Astrocyte (in vitro differentiated cells and primary cell): ENCODE results near the gene MYL10. TPM values are rescaled to one million over a fixed set of nuclear protein-coding genes. Genes with fewer than 3 reads are reported as not detected.

Experiments
- DNase-seq: peaks from one replicate; pipeline ENCODE4 v3.0.0-alpha.2; 2010; ENCODE audit warnings: low read depth
- FAIRE-seq: peaks from 2 replicates; lab custom pipeline; 2011; peaks lifted over from hg19 to GRCh38; lab: Jason Lieb, UNC
- H2AFZ ChIP-seq: 2 replicates; pipeline ENCODE4 v1.6.0; 2012; ENCODE audit warnings: low read depth, low read length, inconsistent platforms
- H3K27ac ChIP-seq: 2 replicates; pipeline ENCODE4 v1.5.1; 2011; ENCODE audit warnings: low read depth, low read length, inconsistent platforms
- H3K27me3 ChIP-seq: 2 replicates; pipeline ENCODE4 v1.6.0; 2011; ENCODE audit warnings: low read length, inconsistent platforms; ENCODE audit not compliant: insufficient read depth
- H3K36me3 ChIP-seq: 2 replicates; pipeline ENCODE4 v1.5.1; 2011; ENCODE audit warnings: low read length, inconsistent platforms; ENCODE audit not compliant: insufficient read depth
- H3K4me1 ChIP-seq: 2 replicates; pipeline ENCODE4 v1.5.1; 2011; ENCODE audit warnings: low read length, inconsistent platforms; ENCODE audit not compliant: insufficient read depth
- H3K4me2 ChIP-seq: 2 replicates; pipeline ENCODE4 v1.6.0; 2012; ENCODE audit warnings: low read length, inconsistent platforms
- H3K4me3 ChIP-seq: 2 replicates; pipeline ENCODE4 v1.5.1; 2011; ENCODE audit warnings: low read depth, mild to moderate bottlenecking, low read length, inconsistent platforms; ENCODE audit not compliant: insufficient read depth
- H3K79me2 ChIP-seq: 2 replicates; pipeline ENCODE4 v1.6.0; 2012; ENCODE audit warnings: mild to moderate bottlenecking, low read length, inconsistent platforms; ENCODE audit not compliant: insufficient read depth
- H3K9ac ChIP-seq: 2 replicates; pipeline ENCODE4 v1.6.0; 2012; ENCODE audit warnings: mild to moderate bottlenecking, low read length, inconsistent platforms
- H3K9me3 ChIP-seq: 2 replicates; pipeline ENCODE4 v1.5.1; 2012; ENCODE audit warnings: low read depth, mild to moderate bottlenecking, low read length, inconsistent platforms; ENCODE audit not compliant: insufficient read depth
- H4K20me1 ChIP-seq: 2 replicates; pipeline ENCODE4 v1.6.0; 2012; ENCODE audit warnings: low read length, inconsistent platforms; ENCODE audit not compliant: insufficient read depth
- H3K27ac Mint-ChIP-seq: one replicate; pipeline ENCODE4 v1.8.0; 2021; ENCODE audit warnings: mild to moderate bottlenecking, mixed read lengths; ENCODE audit not compliant: unreplicated experiment
- H3K27me3 Mint-ChIP-seq: one replicate; pipeline ENCODE4 v1.8.0; 2021; ENCODE audit warnings: low read depth, mixed read lengths; ENCODE audit not compliant: unreplicated experiment
- H3K36me3 Mint-ChIP-seq: one replicate; pipeline ENCODE4 v1.8.0; 2021; ENCODE audit warnings: low read depth, mixed read lengths; ENCODE audit not compliant: unreplicated experiment
- H3K4me1 Mint-ChIP-seq: one replicate; pipeline ENCODE4 v1.8.0; 2021; ENCODE audit warnings: low read depth, mixed read lengths; ENCODE audit not compliant: unreplicated experiment
- H3K4me3 Mint-ChIP-seq: one replicate; pipeline ENCODE4 v1.8.0; 2021; ENCODE audit warnings: mild to moderate bottlenecking, moderate library complexity, mixed read lengths; ENCODE audit not compliant: unreplicated experiment
- H3K9me3 Mint-ChIP-seq: one replicate; pipeline ENCODE4 v1.8.0; 2021; ENCODE audit warnings: mild to moderate bottlenecking, mixed read lengths; ENCODE audit not compliant: unreplicated experiment
- CTCF ChIP-seq: IDR thresholded peaks from 2 replicates; pipeline ENCODE4 v1.5.1; 2011; ENCODE audit warnings: low read depth, mild to moderate bottlenecking, inconsistent platforms, low read length, moderate library complexity; ENCODE audit not compliant: insufficient read depth
- EZH2 ChIP-seq: IDR thresholded peaks from 2 replicates; pipeline ENCODE4 v1.6.1; 2012; ENCODE audit warnings: mild to moderate bottlenecking, low read length, inconsistent platforms; ENCODE audit not compliant: insufficient read depth
- total RNA-seq: library from RNA; stranded (reverse); gene quantifications from 2 replicates; pipeline ENCODE4 v1.2.1, GENCODE V29; 2021

The MYL10 gene
- total RNA-seq, 1 donor from 2014 or later, result 0.73 TPM

- Histone ChIP-seq H2AFZ (no peak overlapping the region), H3K27ac (no peak overlapping the region), H3K4me3 (no peak overlapping the region), H3K9me3 (peaks cover 4% of the 10 kb centered on the region), H3K4me1 (no peaks in the 10 kb centered on the region), H4K20me1 (no peaks in the 10 kb centered on the region), H3K79me2 (no peaks in the 10 kb centered on the region), H3K4me2 (no peak overlapping the region), H3K36me3 (no peaks in the 10 kb centered on the region), H3K27me3 (peaks cover 5% of the 10 kb centered on the region), H3K9ac (no peak overlapping the region)
- Mint-ChIP-seq H3K27ac (no peak overlapping the region), H3K4me1 (no peaks in the 10 kb centered on the region), H3K4me3 (no peak overlapping the region), H3K36me3 (no peaks in the 10 kb centered on the region), H3K9me3 (peaks cover 9% of the 10 kb centered on the region), H3K27me3 (peaks cover 31% of the 10 kb centered on the region)
- FAIRE-seq (no peak), DNase-seq (no peak)
- no peak for TF ChIP-seq CTCF
- no peak for TF ChIP-seq EZH2
Observed at GRCh38 chr7:101666741-101667140, 37.6 kb upstream of the MYL10 start.

- Histone ChIP-seq H3K79me2 (no peaks in the 10 kb centered on the region), H3K9ac (no peak overlapping the region), H3K4me1 (no peaks in the 10 kb centered on the region), H2AFZ (no peak overlapping the region), H3K27ac (no peak overlapping the region), H3K27me3 (peaks cover 5% of the 10 kb centered on the region), H3K9me3 (peaks cover 4% of the 10 kb centered on the region), H3K4me2 (no peak overlapping the region), H3K4me3 (no peak overlapping the region), H4K20me1 (no peaks in the 10 kb centered on the region), H3K36me3 (no peaks in the 10 kb centered on the region)
- H3K36me3 Mint-ChIP-seq, result no peaks in the 10 kb centered on the region
- DNase-seq, result no peak
- no peaks in the 10 kb centered on the region for H3K4me1 Mint-ChIP-seq
- no peak overlapping the region for H3K4me3 Mint-ChIP-seq
- peaks cover 30% of the 10 kb centered on the region for H3K27me3 Mint-ChIP-seq
- FAIRE-seq, result no peak
- TF ChIP-seq EZH2, result no peak
- TF ChIP-seq CTCF, result no peak
- H3K9me3 Mint-ChIP-seq, result peaks cover 9% of the 10 kb centered on the region
- H3K27ac Mint-ChIP-seq, result no peak overlapping the region
Observed at GRCh38 chr7:101666293-101666692, 37.2 kb upstream of the MYL10 start.

- no peak for FAIRE-seq
- H2AFZ ChIP-seq, result no peak overlapping the region
- Mint-ChIP-seq H3K9me3 (peaks cover 9% of the 10 kb centered on the region), H3K27ac (no peak overlapping the region), H3K27me3 (peaks cover 33% of the 10 kb centered on the region), H3K4me1 (no peaks in the 10 kb centered on the region), H3K36me3 (no peaks in the 10 kb centered on the region), H3K4me3 (no peak overlapping the region)
- peaks cover 4% of the 10 kb centered on the region for H3K9me3 ChIP-seq
- no peak overlapping the region for H3K4me3 ChIP-seq
- no peak for TF ChIP-seq EZH2
- TF ChIP-seq CTCF, result no peak
- H3K4me2 ChIP-seq, result no peak overlapping the region
- H4K20me1 ChIP-seq, result no peaks in the 10 kb centered on the region
- peaks cover 9% of the 10 kb centered on the region for H3K27me3 ChIP-seq
- H3K9ac ChIP-seq, result no peak overlapping the region
- no peaks in the 10 kb centered on the region for H3K36me3 ChIP-seq
- H3K4me1 ChIP-seq, result no peaks in the 10 kb centered on the region
- no peak for DNase-seq
- H3K79me2 ChIP-seq, result no peaks in the 10 kb centered on the region
- H3K27ac ChIP-seq, result no peak overlapping the region
Observed at GRCh38 chr7:101664893-101665471, 35.9 kb upstream of the MYL10 start.
